Activated CD4-positive, alpha-beta T cell treated with anti-CD3 and anti-CD28 coated beads for 36 hours (primary cell): ENCODE data around the gene HDAC10. TPM values are rescaled to one million over a fixed set of nuclear protein-coding genes. Genes with fewer than 3 reads are reported as not detected.
A peak's percentile ranks its signal among the peaks of the same experiment; 100 is the strongest.

Source experiments
- ATAC-seq: fragments of 200-7000 bp; cut with Tn5 transposase; one replicate; pipeline ENCODE4 v1.10.0; 2021; ENCODE audit warnings: mild to moderate bottlenecking, moderate library complexity
- CTCF ChIA-PET: fragments of 350-600 bp; sonication (Branson Sonifier 250); formaldehyde crosslinking; loops from one replicate; lab custom pipeline; 2021; ENCODE audit warnings: antibody characterized with exemption; lab: Charles Lee
- POLR2A ChIA-PET: fragments of 350-600 bp; sonication (Branson Sonifier 250); formaldehyde crosslinking; loops from one replicate; lab custom pipeline; 2021; ENCODE audit warnings: antibody characterized with exemption, inconsistent platforms; lab: Charles Lee
- DNase-seq: peaks from one replicate; pipeline ENCODE4 v3.0.0-alpha.2; 2020
- H3K27ac Mint-ChIP-seq: one replicate; pipeline ENCODE4 v1.8.0; 2021; ENCODE audit warnings: mixed read lengths
- H3K27me3 Mint-ChIP-seq: one replicate; pipeline ENCODE4 v1.8.0; 2021; ENCODE audit warnings: mixed read lengths
- H3K36me3 Mint-ChIP-seq: one replicate; pipeline ENCODE4 v1.8.0; 2021; ENCODE audit warnings: low read depth, mixed read lengths
- H3K4me1 Mint-ChIP-seq: one replicate; pipeline ENCODE4 v1.8.0; 2021; ENCODE audit warnings: mixed read lengths
- H3K4me3 Mint-ChIP-seq: one replicate; pipeline ENCODE4 v1.8.0; 2021; ENCODE audit warnings: mild to moderate bottlenecking, moderate library complexity, mixed read lengths
- H3K9me3 Mint-ChIP-seq: one replicate; pipeline ENCODE4 v1.8.0; 2021; ENCODE audit warnings: low read depth, mixed read lengths
- intact Hi-C, 2 experiments: fragments of 100-400 bp; cut with DNase I in 1 of 2; cut with micrococcal nuclease in 1 of 2; formaldehyde crosslinking; loops; one replicate each; pipeline versions ENCODE4 v1.14.2 to v1.15.1; 2022 to 2024; cut with DNase I, micrococcal nuclease
- total RNA-seq, 2 experiments: library from RNA; stranded (reverse); gene quantifications; one replicate each; pipeline ENCODE4 v1.2.3, GENCODE V29; 2021

HDAC10 gene
- total RNA-seq, 2 experiments from 2014 or later: 33.5 to 41.5 TPM

GRCh38 chr22:50244420-50245213 is 6.4 kb downstream of the HDAC10 start, which contains the start of gene TUBGCP6:
TSS of gene TUBGCP6 (minus strand) at chr22:50245023. CDS start at chr22:50244459, 564 bp downstream.
- ATAC-seq (peak; percentile 80), DNase-seq (peak; percentile 96)
- intact Hi-C loops: loop anchor here (1.0 to 10.0 kb wide), 15 partner anchors 26 to 378 kb away; partner anchors contain the start of genes MAPK11 (in 2 of the 2), NCAPH2 (in 2 of the 2), ALG12 (in 1 of the 2) and CHKB (in 1 of the 2)
- no peaks in the 10 kb centered on the region for H3K9me3 Mint-ChIP-seq
- H3K4me3 Mint-ChIP-seq: peak within 1 kb of the TSS; percentile 94
- H3K27ac Mint-ChIP-seq: peak within 1 kb of the TSS; percentile 100
- H3K36me3 Mint-ChIP-seq: peaks cover 28% of the 10 kb centered on the region
- POLR2A ChIA-PET: interaction anchor here (0.6 to 1.2 kb wide), 2 partner anchors 24 to 376 kb away, joined by 3 to 4 read pairs; no protein-coding TSS in a partner anchor
- peaks cover 23% of the 10 kb centered on the region for H3K4me1 Mint-ChIP-seq
- no peaks in the 10 kb centered on the region for H3K27me3 Mint-ChIP-seq
- CTCF ChIA-PET: interaction anchor here (0.7 to 4.3 kb wide), 8 partner anchors 12 to 376 kb away, joined by 3 to 16 read pairs (median 4); no protein-coding TSS in a partner anchor

GRCh38 chr22:50243685-50244419 is 7.2 kb downstream of the HDAC10 start:
- ATAC-seq: no peak
- intact Hi-C loops: loop anchor here (1.0 to 10.0 kb wide), 13 partner anchors 26 to 378 kb away; partner anchors contain the start of genes MAPK11 (in 2 of the 2), ALG12 (in 1 of the 2), CHKB (in 1 of the 2) and CRELD2 (in 1 of the 2)
- Mint-ChIP-seq H3K4me3 (peak overlapping the region; percentile 94), H3K4me1 (peaks cover 23% of the 10 kb centered on the region), H3K9me3 (no peaks in the 10 kb centered on the region), H3K36me3 (peaks cover 28% of the 10 kb centered on the region), H3K27me3 (no peaks in the 10 kb centered on the region), H3K27ac (peak overlapping the region; percentile 100)
- no peak for DNase-seq
- POLR2A ChIA-PET: interaction anchor here (0.6 to 1.2 kb wide), 2 partner anchors 24 to 377 kb away, joined by 3 to 4 read pairs; no protein-coding TSS in a partner anchor
- CTCF ChIA-PET: interaction anchor here (0.6 to 4.3 kb wide), 10 partner anchors 12 to 587 kb away, joined by 3 to 16 read pairs (median 3); no protein-coding TSS in a partner anchor

- ATAC-seq: no peak
- intact Hi-C loops: loop anchor here in 1 of 2 experiments (5.0 to 10.0 kb wide), 4 partner anchors 50 to 380 kb away; partner anchors contain the start of genes DENND6B, LMF2 and NCAPH2
These were observed 8.6 kb downstream of the HDAC10 start for GRCh38 chr22:50242406-50242949.

GRCh38 chr22:50238755-50239154 is 12.3 kb downstream of the HDAC10 start:
- Mint-ChIP-seq H3K4me1 (peaks cover 23% of the 10 kb centered on the region), H3K36me3 (peaks cover 22% of the 10 kb centered on the region), H3K27me3 (no peaks in the 10 kb centered on the region), H3K4me3 (no peak overlapping the region), H3K27ac (no peak overlapping the region), H3K9me3 (no peaks in the 10 kb centered on the region)
- no peak for DNase-seq
- ATAC-seq: no peak
- intact Hi-C loops: no loop called here
- POLR2A ChIA-PET: no interaction called here
- CTCF ChIA-PET: interaction anchor here (0.6 to 0.7 kb wide), 2 partner anchors 20 to 110 kb away, joined by 3 to 6 read pairs; no protein-coding TSS in a partner anchor

More at GRCh38 chr22:50242406-50242949, 8.6 kb downstream of the HDAC10 start:
- ChIA-PET CTCF (interaction anchor here (0.8 to 4.3 kb wide), 14 partner anchors 8 to 448 kb away, joined by 3 to 16 read pairs (median 3); partner anchors contain the start of genes HDAC10 and SCO2), POLR2A (interaction anchor here (1.1 kb wide), 1 partner anchor 378 kb away, joined by 3 read pairs; no protein-coding TSS in a partner anchor)
- Mint-ChIP-seq H3K4me3 (peak overlapping the region; percentile 94), H3K36me3 (peaks cover 25% of the 10 kb centered on the region), H3K9me3 (no peaks in the 10 kb centered on the region), H3K27ac (no peak overlapping the region), H3K4me1 (peaks cover 21% of the 10 kb centered on the region), H3K27me3 (no peaks in the 10 kb centered on the region)
- no peak for DNase-seq

GRCh38 chr22:50236731-50237409 is 14.2 kb downstream of the HDAC10 start:
- Mint-ChIP-seq H3K4me3 (no peak overlapping the region), H3K36me3 (peaks cover 22% of the 10 kb centered on the region), H3K27me3 (no peaks in the 10 kb centered on the region), H3K4me1 (peaks cover 20% of the 10 kb centered on the region), H3K9me3 (no peaks in the 10 kb centered on the region), H3K27ac (no peak overlapping the region)
- ChIA-PET CTCF (interaction anchor here (0.6 to 1.1 kb wide), 5 partner anchors 21 to 232 kb away, joined by 3 to 5 read pairs (median 3); no protein-coding TSS in a partner anchor), POLR2A (no interaction called here)
- ATAC-seq (peak; percentile 36), DNase-seq (no peak)
- intact Hi-C loops: no loop called here

- Mint-ChIP-seq H3K36me3 (peaks cover 17% of the 10 kb centered on the region), H3K27ac (no peak overlapping the region), H3K27me3 (no peaks in the 10 kb centered on the region), H3K4me3 (no peak overlapping the region), H3K4me1 (peaks cover 10% of the 10 kb centered on the region), H3K9me3 (no peaks in the 10 kb centered on the region)
- DNase-seq: no peak
- ATAC-seq: no peak
- POLR2A ChIA-PET: no interaction called here
- intact Hi-C loops: no loop called here
- CTCF ChIA-PET: interaction anchor here (1.2 to 3.6 kb wide), 2 partner anchors 9 to 95 kb away, joined by 4 to 16 read pairs; no protein-coding TSS in a partner anchor
These were observed 17.8 kb downstream of the HDAC10 start for GRCh38 chr22:50233223-50233622.

- H3K36me3 Mint-ChIP-seq: peaks cover 15% of the 10 kb centered on the region
- ChIA-PET CTCF (interaction anchor here (1.2 to 3.6 kb wide), 2 partner anchors 10 to 96 kb away, joined by 4 to 16 read pairs; no protein-coding TSS in a partner anchor), POLR2A (no interaction called here)
- no peaks in the 10 kb centered on the region for H3K9me3 Mint-ChIP-seq
- no peaks in the 10 kb centered on the region for H3K27me3 Mint-ChIP-seq
- no peak overlapping the region for H3K27ac Mint-ChIP-seq
- intact Hi-C loops: no loop called here
- ATAC-seq (no peak), DNase-seq (no peak)
- peaks cover 7% of the 10 kb centered on the region for H3K4me1 Mint-ChIP-seq
- H3K4me3 Mint-ChIP-seq: no peak overlapping the region
These were observed 18.4 kb downstream of the HDAC10 start for GRCh38 chr22:50232481-50233151.

GRCh38 chr22:50229370-50229769 is 21.7 kb downstream of the HDAC10 start:
- no peaks in the 10 kb centered on the region for H3K27me3 Mint-ChIP-seq
- CTCF ChIA-PET: no interaction called here

GRCh38 chr22:50228366-50228765 is 22.7 kb downstream of the HDAC10 start:
- Mint-ChIP-seq H3K4me1 (no peaks in the 10 kb centered on the region), H3K4me3 (no peak overlapping the region), H3K27ac (no peak overlapping the region), H3K9me3 (no peaks in the 10 kb centered on the region), H3K36me3 (peaks cover 11% of the 10 kb centered on the region), H3K27me3 (no peaks in the 10 kb centered on the region)
- no peak for DNase-seq
- ATAC-seq: no peak
- CTCF ChIA-PET: interaction anchor here (0.6 to 0.7 kb wide), 2 partner anchors 13 to 20 kb away, joined by 3 read pairs; no protein-coding TSS in a partner anchor
- intact Hi-C loops: no loop called here
- POLR2A ChIA-PET: no interaction called here

More at GRCh38 chr22:50229370-50229769, 21.7 kb downstream of the HDAC10 start:
- Mint-ChIP-seq H3K4me3 (no peak overlapping the region), H3K27ac (no peak overlapping the region), H3K4me1 (no peaks in the 10 kb centered on the region), H3K9me3 (no peaks in the 10 kb centered on the region), H3K36me3 (peaks cover 10% of the 10 kb centered on the region)
- ATAC-seq (no peak), DNase-seq (no peak)
- POLR2A ChIA-PET: no interaction called here
- intact Hi-C loops: no loop called here
